Measurements from ENCODE around the gene TXNDC2.

GRCh38 chr18:9859232-9859631 lies 26.5 kb upstream of the TXNDC2 start:
- TF ChIP-seq CTCF (conservative IDR thresholded peaks at IDR 0.05) (no peak), ZFX (IDR thresholded peaks at IDR 0.05) (no peak)

Measured in C4-2B (cell line).